GM18502 (cell line): ENCODE measurements around the gene SEMA5A.

ENCODE experiments used
- ATAC-seq: cut with Tn5 transposase; IDR thresholded peaks from one replicate; pipeline ENCODE4 v1.9.1; 2021; ENCODE audit warnings: mild to moderate bottlenecking; ENCODE audit not compliant: unreplicated experiment, poor library complexity

SEMA5A gene

GRCh38 chr5:8997542-8998070 is 548.3 kb downstream of the SEMA5A start:
- no peak for ATAC-seq

DNA sequence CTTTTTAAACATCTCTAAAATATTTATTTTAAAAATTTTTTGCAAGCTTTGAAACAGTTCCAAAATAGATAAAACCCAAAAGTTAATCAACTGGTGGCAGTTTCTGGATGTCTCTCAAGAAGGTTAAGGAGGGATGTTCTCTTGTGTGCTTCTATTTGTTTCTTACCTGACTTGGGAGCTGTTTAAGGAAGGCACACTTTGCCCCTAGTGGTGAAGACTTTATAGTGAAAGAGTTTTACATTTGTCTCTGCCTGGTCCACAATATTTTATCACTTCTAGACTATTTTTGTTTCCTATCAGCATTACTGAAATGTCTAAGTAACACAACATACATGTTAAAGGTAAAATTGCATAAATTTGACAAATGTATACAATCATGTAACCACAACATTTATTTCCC is 552.8 kb downstream of the SEMA5A start:
- no peak for ATAC-seq
